ENCODE measurements around the gene CXXC5. TPM values are rescaled to one million over a fixed set of nuclear protein-coding genes. Genes with fewer than 3 reads are reported as not detected.

CXXC5 gene
- total RNA-seq, 1 experiment from 2014 or later = 57.2 TPM

DNA sequence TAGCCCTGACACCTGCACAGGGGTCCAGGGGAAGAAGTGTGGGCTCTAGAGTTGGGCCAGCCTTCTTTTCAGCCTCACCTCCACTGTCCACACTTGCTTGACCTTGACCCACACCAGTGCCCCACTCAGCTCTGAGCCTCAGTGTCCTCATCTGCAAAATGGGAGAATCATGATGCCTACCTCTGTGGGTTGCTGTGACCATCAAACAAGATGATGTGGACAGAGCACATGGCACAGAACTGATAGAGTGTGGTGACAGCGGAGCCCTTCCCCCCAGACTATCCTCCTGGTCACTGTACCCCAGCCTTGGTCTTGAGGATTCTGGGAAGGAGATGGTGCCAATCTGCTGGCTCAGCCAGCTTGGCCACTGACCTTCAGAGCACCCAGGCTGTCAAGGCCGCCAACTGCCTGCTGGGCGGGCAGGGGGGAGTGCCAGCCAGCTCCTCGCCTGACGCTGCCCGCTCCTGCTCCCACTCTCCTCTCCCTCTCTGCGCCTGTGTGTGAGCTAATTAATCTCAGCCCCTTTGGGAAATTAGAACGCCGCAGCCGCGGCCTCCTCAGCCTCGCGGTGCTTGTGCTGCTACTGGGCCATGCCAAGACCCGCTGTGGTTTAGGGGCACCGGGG is 16.7 kb downstream of the CXXC5 start:
- POLR2A ChIA-PET (ENCODE audit: low non-redundant PET) = interaction anchor here (1.0 kb wide), 1 partner anchor 17 kb away, joined by 3 read pairs; the partner anchor contains the start of gene CXXC5
- no peak overlapping the region for H3K4me3 ChIP-seq (ENCODE audit: low read depth, low read length, poor library complexity, severe bottlenecking)
- no peaks in the 10 kb centered on the region for H3K36me3 ChIP-seq (ENCODE audit: insufficient read depth, low read length, poor library complexity, severe bottlenecking)
- DNase-seq (ENCODE audit: low spot score) = peak; percentile 60
- peak overlapping the region; percentile 40 for H3K27ac ChIP-seq (ENCODE audit: low read depth, low read length, poor library complexity, severe bottlenecking)
- no peaks in the 10 kb centered on the region for H3K27me3 ChIP-seq (replicated peaks; ENCODE audit: insufficient read depth, low read depth, low read length, poor library complexity)
- intact Hi-C loops (cut with micrococcal nuclease; ENCODE audit: unreplicated experiment) = no loop called here
- TF ChIP-seq, protein P1, sequence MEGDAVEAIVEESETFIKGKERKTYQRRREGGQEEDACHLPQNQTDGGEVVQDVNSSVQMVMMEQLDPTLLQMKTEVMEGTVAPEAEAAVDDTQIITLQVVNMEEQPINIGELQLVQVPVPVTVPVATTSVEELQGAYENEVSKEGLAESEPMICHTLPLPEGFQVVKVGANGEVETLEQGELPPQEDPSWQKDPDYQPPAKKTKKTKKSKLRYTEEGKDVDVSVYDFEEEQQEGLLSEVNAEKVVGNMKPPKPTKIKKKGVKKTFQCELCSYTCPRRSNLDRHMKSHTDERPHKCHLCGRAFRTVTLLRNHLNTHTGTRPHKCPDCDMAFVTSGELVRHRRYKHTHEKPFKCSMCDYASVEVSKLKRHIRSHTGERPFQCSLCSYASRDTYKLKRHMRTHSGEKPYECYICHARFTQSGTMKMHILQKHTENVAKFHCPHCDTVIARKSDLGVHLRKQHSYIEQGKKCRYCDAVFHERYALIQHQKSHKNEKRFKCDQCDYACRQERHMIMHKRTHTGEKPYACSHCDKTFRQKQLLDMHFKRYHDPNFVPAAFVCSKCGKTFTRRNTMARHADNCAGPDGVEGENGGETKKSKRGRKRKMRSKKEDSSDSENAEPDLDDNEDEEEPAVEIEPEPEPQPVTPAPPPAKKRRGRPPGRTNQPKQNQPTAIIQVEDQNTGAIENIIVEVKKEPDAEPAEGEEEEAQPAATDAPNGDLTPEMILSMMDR (conservative IDR thresholded peaks at IDR 0.05; ENCODE audit: low read depth, low read length) = no peak
- TF ChIP-seq EZH2 (IDR thresholded peaks at IDR 0.05; ENCODE audit: borderline replicate concordance, low read depth, low read length, poor library complexity, severe bottlenecking) = no peak
- no peaks in the 10 kb centered on the region for H3K9me3 ChIP-seq (ENCODE audit: low read depth, low read length, poor library complexity, severe bottlenecking)
- CTCF ChIA-PET = no interaction called here
- BruUV-seq (replicated peaks) = no TSS peak
- H3K4me1 ChIP-seq (ENCODE audit: insufficient read depth, low read length, poor library complexity, severe bottlenecking) = peaks cover 77% of the 10 kb centered on the region

DNA sequence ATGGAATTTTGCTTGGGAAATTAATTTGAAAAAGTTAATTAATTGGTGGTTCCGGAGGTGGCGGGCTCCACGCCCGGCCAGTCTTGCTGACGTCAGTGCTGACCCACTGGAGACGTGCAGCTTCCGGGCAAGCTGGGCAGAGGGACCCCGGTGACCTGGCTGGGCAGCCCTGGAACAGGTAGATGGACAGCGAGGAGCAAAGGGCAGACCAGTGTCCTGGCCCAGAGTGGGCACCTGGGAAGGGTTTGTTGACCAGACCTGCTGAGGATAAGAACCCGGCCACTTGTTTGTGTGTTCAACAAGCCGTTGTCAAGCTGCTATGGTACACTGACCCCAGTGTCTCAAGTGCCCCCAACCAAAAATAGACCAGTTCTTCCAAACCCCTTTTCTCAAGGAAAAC is 17.5 kb downstream of the CXXC5 start:
- peak overlapping the region; percentile 40 for H3K27ac ChIP-seq (ENCODE audit: low read depth, low read length, poor library complexity, severe bottlenecking)
- ChIA-PET CTCF (no interaction called here), POLR2A (ENCODE audit: low non-redundant PET) (no interaction called here)
- no TSS peak for BruUV-seq (replicated peaks)
- DNase-seq (ENCODE audit: low spot score) = no peak
- intact Hi-C loops (cut with micrococcal nuclease; ENCODE audit: unreplicated experiment) = no loop called here
- no peaks in the 10 kb centered on the region for H3K9me3 ChIP-seq (ENCODE audit: low read depth, low read length, poor library complexity, severe bottlenecking)
- H3K4me3 ChIP-seq (ENCODE audit: low read depth, low read length, poor library complexity, severe bottlenecking) = no peak overlapping the region
- no peaks in the 10 kb centered on the region for H3K27me3 ChIP-seq (replicated peaks; ENCODE audit: insufficient read depth, low read depth, low read length, poor library complexity)
- TF ChIP-seq, protein P1 (conservative IDR thresholded peaks at IDR 0.05; ENCODE audit: low read depth, low read length) = no peak
- no peak for TF ChIP-seq EZH2 (IDR thresholded peaks at IDR 0.05; ENCODE audit: borderline replicate concordance, low read depth, low read length, poor library complexity, severe bottlenecking)
- H3K4me1 ChIP-seq (ENCODE audit: insufficient read depth, low read length, poor library complexity, severe bottlenecking) = peaks cover 76% of the 10 kb centered on the region
- no peaks in the 10 kb centered on the region for H3K36me3 ChIP-seq (ENCODE audit: insufficient read depth, low read length, poor library complexity, severe bottlenecking)

DNA sequence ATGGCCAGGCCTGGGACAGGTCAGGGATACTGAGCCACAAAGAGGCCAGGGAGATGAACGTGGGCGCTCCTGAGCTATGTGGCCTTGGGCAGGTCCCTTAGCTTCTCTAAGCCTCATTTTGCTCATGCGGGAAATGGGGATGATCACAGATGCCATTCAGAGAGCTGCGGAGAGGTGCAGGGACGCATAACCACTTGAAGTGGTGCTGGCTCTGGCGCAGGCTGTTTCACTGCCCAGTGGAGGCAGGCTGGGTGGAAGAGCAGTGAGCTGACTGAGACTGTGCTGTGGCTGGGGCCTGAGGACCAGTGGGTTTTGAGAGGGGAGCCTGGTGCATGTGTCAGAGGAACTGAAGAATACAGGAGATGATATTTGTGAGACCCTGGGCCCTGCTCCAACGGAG is 18.4 kb downstream of the CXXC5 start:
- Histone ChIP-seq H3K9me3 (ENCODE audit: low read depth, low read length, poor library complexity, severe bottlenecking) (no peaks in the 10 kb centered on the region), H3K27me3 (replicated peaks; ENCODE audit: insufficient read depth, low read depth, low read length, poor library complexity) (no peaks in the 10 kb centered on the region), H3K4me3 (ENCODE audit: low read depth, low read length, poor library complexity, severe bottlenecking) (no peak overlapping the region), H3K36me3 (ENCODE audit: insufficient read depth, low read length, poor library complexity, severe bottlenecking) (no peaks in the 10 kb centered on the region), H3K27ac (ENCODE audit: low read depth, low read length, poor library complexity, severe bottlenecking) (peak overlapping the region; percentile 8), H3K4me1 (ENCODE audit: insufficient read depth, low read length, poor library complexity, severe bottlenecking) (peaks cover 75% of the 10 kb centered on the region)
- DNase-seq (ENCODE audit: low spot score) = no peak
- BruUV-seq (replicated peaks) = no TSS peak
- intact Hi-C loops (cut with micrococcal nuclease; ENCODE audit: unreplicated experiment) = no loop called here
- CTCF ChIA-PET = no interaction called here
- no peak for TF ChIP-seq EZH2 (IDR thresholded peaks at IDR 0.05; ENCODE audit: borderline replicate concordance, low read depth, low read length, poor library complexity, severe bottlenecking)
- TF ChIP-seq, protein P1 (conservative IDR thresholded peaks at IDR 0.05; ENCODE audit: low read depth, low read length) = no peak
- POLR2A ChIA-PET (ENCODE audit: low non-redundant PET) = interaction anchor here (0.5 kb wide), 1 partner anchor 270 kb away, joined by 5 read pairs; no protein-coding TSS in a partner anchor
